Mucosa of stomach (tissue), 1 donor: ENCODE measurements around the gene PAH.

Source experiments
- H3K27me3 ChIP-seq: one replicate; pipeline ENCODE4 v1.7.0; 2013; ENCODE audit warnings: mild to moderate bottlenecking, low read length; ENCODE audit not compliant: control insufficient read depth, insufficient read depth
- H3K36me3 ChIP-seq: one replicate; pipeline ENCODE4 v1.7.0; 2013; ENCODE audit warnings: low read length; ENCODE audit not compliant: control insufficient read depth, insufficient read depth
- H3K4me1 ChIP-seq: one replicate; pipeline ENCODE4 v1.7.0; 2013; ENCODE audit warnings: mild to moderate bottlenecking, low read length; ENCODE audit not compliant: control insufficient read depth, insufficient read depth
- H3K4me3 ChIP-seq: one replicate; pipeline ENCODE4 v1.7.0; 2013; ENCODE audit warnings: low read length
- H3K9ac ChIP-seq: one replicate; pipeline ENCODE4 v1.7.0; 2013; ENCODE audit warnings: mild to moderate bottlenecking, low read length, moderate library complexity
- H3K9me3 ChIP-seq: one replicate; pipeline ENCODE4 v1.7.0; 2013; ENCODE audit warnings: mild to moderate bottlenecking, low read length, moderate library complexity; ENCODE audit not compliant: control insufficient read depth
- donor health status: Pancreatic carcinoma.

The PAH gene

GRCh38 chr12:102958073-102958829 is 41.2 kb upstream of the PAH start:
- Histone ChIP-seq H3K27me3 (peaks cover 87% of the 10 kb centered on the region), H3K4me3 (no peak overlapping the region), H3K4me1 (no peaks in the 10 kb centered on the region), H3K9ac (no peak overlapping the region), H3K9me3 (no peaks in the 10 kb centered on the region), H3K36me3 (no peaks in the 10 kb centered on the region)

GRCh38 chr12:102957339-102958050 is 40.5 kb upstream of the PAH start, which contains the start of gene ASCL1:
Gene ASCL1 (plus strand): TSS chr12:102957674. CDS start chr12:102958245, 571 bp downstream.
- H3K9ac ChIP-seq: no peak within 1 kb of the TSS
- no peaks in the 10 kb centered on the region for H3K4me1 ChIP-seq
- no peaks in the 10 kb centered on the region for H3K36me3 ChIP-seq
- H3K27me3 ChIP-seq: peaks cover 84% of the 10 kb centered on the region
- no peaks in the 10 kb centered on the region for H3K9me3 ChIP-seq
- H3K4me3 ChIP-seq: no peak within 1 kb of the TSS

DNA sequence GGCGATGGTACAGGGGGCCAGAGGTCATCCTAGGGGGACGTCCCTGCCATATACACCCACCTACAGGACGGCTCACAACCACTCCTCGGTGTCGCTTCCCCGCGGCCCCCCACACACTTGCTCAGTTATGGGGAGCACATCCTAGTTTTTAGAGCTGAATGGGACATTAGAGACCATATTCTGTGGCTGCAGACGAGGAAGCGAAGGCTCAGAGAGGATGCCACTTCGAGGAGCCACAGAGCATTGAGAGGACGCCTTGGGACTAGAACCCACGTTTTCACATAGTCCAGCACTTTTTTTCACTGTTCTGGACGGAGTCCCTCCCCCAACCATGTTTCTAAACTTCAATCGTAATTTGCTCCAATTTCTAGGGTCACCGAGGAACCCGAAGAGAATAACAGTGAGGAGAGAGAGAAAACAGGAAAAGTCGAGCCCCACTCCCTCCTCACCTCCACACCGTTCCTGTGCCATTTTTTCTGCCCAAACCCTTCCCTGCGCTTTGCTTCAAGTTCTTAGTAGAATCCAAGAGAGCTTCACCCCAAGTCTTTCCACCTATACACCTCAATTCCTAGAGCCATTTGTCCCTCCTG is 39.8 kb upstream of the PAH start:
- no peaks in the 10 kb centered on the region for H3K4me1 ChIP-seq
- no peaks in the 10 kb centered on the region for H3K9me3 ChIP-seq
- H3K4me3 ChIP-seq: no peak overlapping the region
- H3K36me3 ChIP-seq: no peaks in the 10 kb centered on the region
- H3K9ac ChIP-seq: no peak overlapping the region
- H3K27me3 ChIP-seq: peaks cover 85% of the 10 kb centered on the region

DNA sequence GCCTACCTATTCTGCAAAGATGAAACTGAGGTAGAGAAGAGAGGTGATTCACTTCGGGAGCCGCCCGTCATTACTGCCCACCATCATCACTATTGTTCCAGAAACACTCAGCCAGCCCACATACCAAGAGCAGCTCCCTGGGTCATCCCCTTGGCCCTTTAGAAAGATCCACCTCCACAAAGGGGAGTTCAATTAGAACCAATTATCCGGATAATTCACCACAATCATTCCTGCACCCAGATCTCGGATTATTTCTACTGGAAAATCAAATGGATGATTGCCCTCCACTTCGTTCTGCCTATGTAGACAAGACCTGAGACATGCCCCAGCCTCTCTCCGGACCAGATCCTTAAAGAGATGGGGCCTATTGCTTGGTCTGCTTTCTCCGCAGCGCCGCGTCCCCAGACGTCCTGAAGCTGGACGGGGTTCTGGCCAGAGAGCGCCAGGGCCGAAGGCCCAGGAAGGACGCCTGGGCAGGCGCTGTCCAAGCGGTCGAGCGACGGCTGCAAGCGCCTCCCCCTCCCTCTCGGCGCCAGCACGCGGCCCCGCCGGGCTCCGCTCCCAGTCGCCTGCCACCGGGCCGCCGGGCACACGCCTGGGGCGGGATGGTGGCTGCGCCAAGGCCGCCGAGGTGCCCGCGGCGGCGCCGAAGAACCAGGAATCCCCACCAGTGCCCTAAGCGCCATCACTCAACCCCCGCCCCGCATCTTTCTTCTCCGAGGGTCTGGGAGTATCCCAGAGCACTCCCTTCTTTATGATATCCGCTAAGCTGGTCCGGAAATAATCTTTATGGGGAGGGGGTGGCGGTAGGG is 39.1 kb upstream of the PAH start:
- Histone ChIP-seq H3K4me3 (no peak overlapping the region), H3K9me3 (no peaks in the 10 kb centered on the region), H3K9ac (no peak overlapping the region), H3K27me3 (peaks cover 84% of the 10 kb centered on the region), H3K4me1 (no peaks in the 10 kb centered on the region), H3K36me3 (no peaks in the 10 kb centered on the region)

DNA sequence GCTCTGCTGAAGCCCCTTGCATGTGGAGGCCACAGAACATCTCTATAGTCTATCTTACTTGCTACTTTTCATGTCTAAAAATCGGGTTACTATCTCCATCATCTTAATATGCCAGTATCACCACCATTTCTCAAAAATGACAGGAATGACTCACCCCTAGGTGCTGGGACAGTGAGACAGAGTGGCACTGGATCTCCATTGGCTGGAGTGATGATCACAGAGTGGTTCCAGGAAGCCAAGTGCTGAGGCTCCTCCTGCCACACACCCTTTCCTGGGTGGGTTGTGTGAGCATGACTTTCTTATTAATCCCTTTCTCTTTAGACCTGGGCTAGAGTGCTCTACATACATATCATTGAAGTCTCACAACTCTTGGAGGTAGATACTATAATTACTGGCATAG is 37.1 kb upstream of the PAH start:
- Histone ChIP-seq H3K9me3 (no peaks in the 10 kb centered on the region), H3K4me1 (no peaks in the 10 kb centered on the region), H3K36me3 (no peaks in the 10 kb centered on the region), H3K4me3 (no peak overlapping the region), H3K9ac (no peak overlapping the region), H3K27me3 (peaks cover 88% of the 10 kb centered on the region)

- Histone ChIP-seq H3K36me3 (no peaks in the 10 kb centered on the region), H3K27me3 (peaks cover 79% of the 10 kb centered on the region), H3K4me3 (no peak overlapping the region), H3K4me1 (no peaks in the 10 kb centered on the region), H3K9ac (no peak overlapping the region), H3K9me3 (no peaks in the 10 kb centered on the region)
Observed at GRCh38 chr12:102953221-102953620, 36.2 kb upstream of the PAH start.

GRCh38 chr12:102951841-102952240 is 34.8 kb upstream of the PAH start:
- Histone ChIP-seq H3K4me3 (no peak overlapping the region), H3K9me3 (no peaks in the 10 kb centered on the region), H3K27me3 (peaks cover 67% of the 10 kb centered on the region), H3K36me3 (no peaks in the 10 kb centered on the region), H3K4me1 (no peaks in the 10 kb centered on the region), H3K9ac (no peak overlapping the region)

- H3K9ac ChIP-seq: peak overlapping the region; percentile 10
- no peaks in the 10 kb centered on the region for H3K4me1 ChIP-seq
- H3K36me3 ChIP-seq: no peaks in the 10 kb centered on the region
- no peaks in the 10 kb centered on the region for H3K9me3 ChIP-seq
- H3K27me3 ChIP-seq: peaks cover 59% of the 10 kb centered on the region
- H3K4me3 ChIP-seq: no peak overlapping the region
Observed at GRCh38 chr12:102950950-102951619, 34.0 kb upstream of the PAH start.

- Histone ChIP-seq H3K9ac (no peak overlapping the region), H3K9me3 (no peaks in the 10 kb centered on the region), H3K27me3 (peaks cover 52% of the 10 kb centered on the region), H3K4me1 (no peaks in the 10 kb centered on the region), H3K36me3 (no peaks in the 10 kb centered on the region), H3K4me3 (no peak overlapping the region)
Observed at GRCh38 chr12:102950107-102950949, 33.3 kb upstream of the PAH start.

DNA sequence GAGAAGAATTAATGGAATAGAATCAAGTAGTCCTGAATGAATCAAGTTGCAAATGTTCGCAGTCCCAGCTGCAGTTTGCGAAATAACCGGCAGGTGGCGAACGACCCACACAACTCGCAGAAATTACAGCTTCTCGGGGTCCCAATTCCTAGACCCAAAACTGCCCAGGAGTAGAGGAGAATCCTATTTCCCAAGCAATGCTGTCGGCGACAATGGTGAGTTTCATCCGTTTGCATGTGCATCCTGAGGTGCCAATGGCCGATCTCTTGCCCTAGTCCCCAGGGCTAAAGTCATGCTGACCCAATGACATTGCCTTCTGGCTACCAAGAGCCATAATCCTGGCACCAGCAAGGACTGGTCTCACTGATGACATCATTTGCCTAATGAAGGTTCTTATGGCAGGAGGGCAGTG is 31.9 kb upstream of the PAH start:
- H3K9ac ChIP-seq: no peak overlapping the region
- H3K9me3 ChIP-seq: no peaks in the 10 kb centered on the region
- H3K4me1 ChIP-seq: no peaks in the 10 kb centered on the region
- no peak overlapping the region for H3K4me3 ChIP-seq
- H3K36me3 ChIP-seq: no peaks in the 10 kb centered on the region
- peaks cover 38% of the 10 kb centered on the region for H3K27me3 ChIP-seq

- Histone ChIP-seq H3K9me3 (no peaks in the 10 kb centered on the region), H3K36me3 (no peaks in the 10 kb centered on the region), H3K27me3 (peaks cover 19% of the 10 kb centered on the region), H3K4me3 (no peak overlapping the region), H3K9ac (no peak overlapping the region), H3K4me1 (no peaks in the 10 kb centered on the region)
Observed at GRCh38 chr12:102946042-102946441, 29.0 kb upstream of the PAH start.
